Smooth muscle cell (in vitro differentiated cells): Measurements from ENCODE around the gene MTRFR. TPM values are rescaled to one million over a fixed set of nuclear protein-coding genes. Genes with fewer than 3 reads are reported as not detected.
A peak's percentile ranks its signal among the peaks of the same experiment; 100 is the strongest.
"Not testable (repeated sequence)": the region's sequence is repeated elsewhere in the genome, so short reads cannot be mapped to it uniquely, and the experiment has no call there.

ENCODE experiments used
- DNase-seq: peaks from one replicate; lab custom pipeline; 2025; ENCODE audit not compliant: unreplicated experiment; lab: John Stamatoyannopoulos, UW
- H2AFZ ChIP-seq: fragments of 200-600 bp; sonication (generic); 2 replicates; pipeline ENCODE4 v1.6.0; 2016; ENCODE audit warnings: antibody characterized with exemption, low read depth, mild to moderate bottlenecking
- H3F3A ChIP-seq: fragments of 200-600 bp; sonication (generic); 2 replicates; pipeline ENCODE4 v1.6.0; 2017; ENCODE audit warnings: antibody characterized with exemption, low read depth
- H3K27ac ChIP-seq: fragments of 200-600 bp; sonication (generic); 2 replicates; pipeline ENCODE4 v1.5.1; 2016; ENCODE audit warnings: low read depth, mild to moderate bottlenecking
- H3K27me3 ChIP-seq: fragments of 200-600 bp; sonication (generic); 2 replicates; pipeline ENCODE4 v1.6.1; 2016; ENCODE audit warnings: low read depth, mild to moderate bottlenecking
- H3K36me3 ChIP-seq: fragments of 200-600 bp; sonication (generic); 2 replicates; pipeline ENCODE4 v1.5.1; 2016; ENCODE audit warnings: low read depth
- H3K4me1 ChIP-seq: fragments of 200-600 bp; sonication (generic); 2 replicates; pipeline ENCODE4 v1.5.1; 2016; ENCODE audit warnings: low read depth
- H3K4me2 ChIP-seq: fragments of 200-600 bp; sonication (generic); 2 replicates; pipeline ENCODE4 v1.6.0; 2016; ENCODE audit warnings: mild to moderate bottlenecking
- H3K4me3 ChIP-seq: fragments of 200-600 bp; sonication (generic); 2 replicates; pipeline ENCODE4 v1.5.1; 2016; ENCODE audit warnings: mild to moderate bottlenecking
- H3K79me2 ChIP-seq: fragments of 200-600 bp; sonication (generic); 2 replicates; pipeline ENCODE4 v1.6.0; 2016; ENCODE audit warnings: low read depth, mild to moderate bottlenecking
- H3K9ac ChIP-seq: fragments of 200-600 bp; sonication (generic); 2 replicates; pipeline ENCODE4 v1.6.0; 2016; ENCODE audit warnings: low read depth
- H3K9me3 ChIP-seq: fragments of 200-600 bp; sonication (generic); replicated peaks from 2 replicates; pipeline ENCODE4 v1.5.1; 2016; ENCODE audit warnings: low read depth
- H4K20me1 ChIP-seq: fragments of 200-600 bp; sonication (generic); 2 replicates; pipeline ENCODE4 v1.6.0; 2016; ENCODE audit warnings: low read depth
- WGBS: methylation state at CpG from one replicate; pipeline ENCODE4 v1.1.7; 2016; ENCODE audit warnings: low lambda C conversion rate; 5-methylcytosine and 5-hydroxymethylcytosine counted together
- polyA plus RNA-seq: library from polyadenylated mRNA; unstranded; fragments of >200 nt; fragmentation: Nextera tagmentation; extraction: Ambion mirVana; gene quantifications from 2 replicates; pipeline ENCODE4 v1.2.1, GENCODE V29; 2016
- total RNA-seq: library from RNA; depleted of rRNA; stranded (reverse); fragments of >200 nt; gene quantifications from 2 replicates; pipeline ENCODE4 v1.2.3, GENCODE V29; 2014
- TF ChIP-seq, protein P1 (sequence below): fragments of 200-600 bp; sonication (generic); IDR thresholded peaks from 2 replicates; pipeline ENCODE4 v1.5.1; 2017; ENCODE audit warnings: borderline replicate concordance, mild to moderate bottlenecking, antibody characterized with exemption; ENCODE audit not compliant: insufficient read depth, poor library complexity, severe bottlenecking

Gene MTRFR
- total and polyA plus RNA-seq, 2 experiments from 2014 or later: 9.8 to 14.5 TPM

DNA sequence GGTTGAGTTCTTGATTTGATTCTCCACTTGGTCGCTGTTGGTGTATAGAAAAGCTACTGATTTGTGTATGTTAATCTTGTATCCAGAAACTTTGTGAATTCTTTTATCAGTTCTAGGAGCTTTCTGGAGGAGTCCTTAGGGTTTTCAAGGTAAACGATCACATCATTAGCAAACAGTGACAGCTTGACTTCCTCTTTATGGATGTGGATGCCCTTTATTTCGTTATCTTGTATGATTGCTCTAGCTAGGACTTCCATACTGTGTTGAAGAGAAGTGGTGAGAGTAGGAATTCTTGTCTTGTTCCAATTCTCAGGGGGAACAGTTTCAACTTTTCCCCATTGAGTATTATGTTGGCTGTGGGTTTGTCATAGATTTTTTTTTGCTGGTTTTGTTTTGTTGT, 12.4 kb downstream of the MTRFR start:
- peaks cover 4% of the 10 kb centered on the region for H3F3A ChIP-seq
- peaks cover 68% of the 10 kb centered on the region for H3K79me2 ChIP-seq
- no peak overlapping the region for H3K4me2 ChIP-seq
- no peak overlapping the region for H3K4me3 ChIP-seq
- no peaks in the 10 kb centered on the region for H3K9me3 ChIP-seq
- 94% methylated on average over 3 of the region's 3 CpGs for WGBS
- H3K4me1 ChIP-seq: no peaks in the 10 kb centered on the region
- H3K27ac ChIP-seq: no peak overlapping the region
- H2AFZ ChIP-seq: no peak overlapping the region
- H4K20me1 ChIP-seq: peaks cover 13% of the 10 kb centered on the region
- TF ChIP-seq, protein P1, sequence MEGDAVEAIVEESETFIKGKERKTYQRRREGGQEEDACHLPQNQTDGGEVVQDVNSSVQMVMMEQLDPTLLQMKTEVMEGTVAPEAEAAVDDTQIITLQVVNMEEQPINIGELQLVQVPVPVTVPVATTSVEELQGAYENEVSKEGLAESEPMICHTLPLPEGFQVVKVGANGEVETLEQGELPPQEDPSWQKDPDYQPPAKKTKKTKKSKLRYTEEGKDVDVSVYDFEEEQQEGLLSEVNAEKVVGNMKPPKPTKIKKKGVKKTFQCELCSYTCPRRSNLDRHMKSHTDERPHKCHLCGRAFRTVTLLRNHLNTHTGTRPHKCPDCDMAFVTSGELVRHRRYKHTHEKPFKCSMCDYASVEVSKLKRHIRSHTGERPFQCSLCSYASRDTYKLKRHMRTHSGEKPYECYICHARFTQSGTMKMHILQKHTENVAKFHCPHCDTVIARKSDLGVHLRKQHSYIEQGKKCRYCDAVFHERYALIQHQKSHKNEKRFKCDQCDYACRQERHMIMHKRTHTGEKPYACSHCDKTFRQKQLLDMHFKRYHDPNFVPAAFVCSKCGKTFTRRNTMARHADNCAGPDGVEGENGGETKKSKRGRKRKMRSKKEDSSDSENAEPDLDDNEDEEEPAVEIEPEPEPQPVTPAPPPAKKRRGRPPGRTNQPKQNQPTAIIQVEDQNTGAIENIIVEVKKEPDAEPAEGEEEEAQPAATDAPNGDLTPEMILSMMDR: no peak
- H3K9ac ChIP-seq: no peak overlapping the region
- DNase-seq: no peak
- H3K36me3 ChIP-seq: no peaks in the 10 kb centered on the region
- H3K27me3 ChIP-seq: no peaks in the 10 kb centered on the region

DNA sequence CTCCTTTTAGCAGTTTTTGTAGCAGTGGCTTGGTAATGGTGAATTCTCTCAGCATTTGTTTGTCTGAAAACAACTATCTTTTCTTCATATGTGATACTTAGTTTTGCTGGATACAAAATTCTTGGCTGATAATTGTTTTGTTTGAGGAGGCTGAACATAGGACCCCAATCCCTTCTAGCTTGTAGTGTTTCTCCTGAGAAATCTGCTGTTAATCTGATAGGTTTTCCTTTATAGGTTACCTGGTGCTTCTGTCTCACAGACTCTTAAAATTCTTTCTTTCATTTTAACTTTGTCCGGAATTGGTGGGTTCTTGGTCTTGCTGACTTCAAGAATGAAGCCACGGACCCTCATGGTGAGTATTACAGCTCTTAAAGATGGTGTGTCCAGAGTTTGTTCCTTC, 14.9 kb downstream of the MTRFR start:
- 97% methylated on average over 2 of the region's 2 CpGs for WGBS
- H3K4me1 ChIP-seq, H3F3A ChIP-seq, H3K27me3 ChIP-seq, DNase-seq, H3K9ac ChIP-seq, H3K27ac ChIP-seq, H2AFZ ChIP-seq, H3K4me2 ChIP-seq, H3K4me3 ChIP-seq, H3K36me3 ChIP-seq, H3K9me3 ChIP-seq: not testable (repeated sequence)
- peaks cover 70% of the 10 kb centered on the region for H3K79me2 ChIP-seq
- H4K20me1 ChIP-seq: peaks cover 17% of the 10 kb centered on the region

DNA sequence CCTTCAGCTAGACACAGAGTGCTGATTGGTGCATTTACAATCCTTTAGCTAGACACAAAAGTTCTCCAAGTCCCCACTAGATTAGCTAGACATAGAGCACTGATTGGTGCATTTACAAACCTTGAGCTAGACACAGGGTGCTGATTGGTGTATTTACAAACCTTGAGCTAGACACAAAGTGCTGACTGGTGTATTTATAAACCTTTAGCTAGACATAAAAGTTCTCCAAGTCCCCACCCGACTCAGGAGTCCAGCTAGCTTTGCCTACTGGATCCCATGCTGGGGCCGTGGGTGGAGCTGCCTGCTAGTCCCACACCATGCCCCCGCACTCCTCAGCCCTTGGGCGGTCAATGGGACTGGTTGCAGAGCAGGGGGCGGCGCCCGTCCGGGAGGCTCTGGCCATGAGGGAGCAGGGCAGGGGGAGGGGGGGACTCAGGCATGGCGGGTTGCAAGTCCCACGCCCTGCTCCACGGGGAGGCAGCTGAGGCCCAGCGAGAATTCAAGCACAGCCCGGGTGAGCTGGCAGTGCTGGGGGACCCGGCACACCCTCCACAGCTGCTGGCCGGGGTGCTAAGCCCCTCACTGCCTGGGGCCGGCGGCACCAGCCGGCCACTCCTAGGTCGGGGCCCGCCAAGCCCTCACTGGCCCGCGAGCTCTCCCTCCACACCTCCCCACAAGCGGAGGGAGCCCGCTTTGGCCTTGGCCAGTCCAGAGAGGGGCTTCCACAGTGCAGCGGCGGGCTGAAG, 15.9 kb downstream of the MTRFR start:
- H3K27me3 ChIP-seq, H3K9ac ChIP-seq, H3K9me3 ChIP-seq, DNase-seq, H3K36me3 ChIP-seq, H3K27ac ChIP-seq, H3K4me2 ChIP-seq, H3F3A ChIP-seq, H2AFZ ChIP-seq, H3K4me3 ChIP-seq, H3K4me1 ChIP-seq: not testable (repeated sequence)
- peaks cover 24% of the 10 kb centered on the region for H4K20me1 ChIP-seq
- WGBS: 98% methylated on average over 18 of the region's 26 CpGs
- peaks cover 67% of the 10 kb centered on the region for H3K79me2 ChIP-seq

DNA sequence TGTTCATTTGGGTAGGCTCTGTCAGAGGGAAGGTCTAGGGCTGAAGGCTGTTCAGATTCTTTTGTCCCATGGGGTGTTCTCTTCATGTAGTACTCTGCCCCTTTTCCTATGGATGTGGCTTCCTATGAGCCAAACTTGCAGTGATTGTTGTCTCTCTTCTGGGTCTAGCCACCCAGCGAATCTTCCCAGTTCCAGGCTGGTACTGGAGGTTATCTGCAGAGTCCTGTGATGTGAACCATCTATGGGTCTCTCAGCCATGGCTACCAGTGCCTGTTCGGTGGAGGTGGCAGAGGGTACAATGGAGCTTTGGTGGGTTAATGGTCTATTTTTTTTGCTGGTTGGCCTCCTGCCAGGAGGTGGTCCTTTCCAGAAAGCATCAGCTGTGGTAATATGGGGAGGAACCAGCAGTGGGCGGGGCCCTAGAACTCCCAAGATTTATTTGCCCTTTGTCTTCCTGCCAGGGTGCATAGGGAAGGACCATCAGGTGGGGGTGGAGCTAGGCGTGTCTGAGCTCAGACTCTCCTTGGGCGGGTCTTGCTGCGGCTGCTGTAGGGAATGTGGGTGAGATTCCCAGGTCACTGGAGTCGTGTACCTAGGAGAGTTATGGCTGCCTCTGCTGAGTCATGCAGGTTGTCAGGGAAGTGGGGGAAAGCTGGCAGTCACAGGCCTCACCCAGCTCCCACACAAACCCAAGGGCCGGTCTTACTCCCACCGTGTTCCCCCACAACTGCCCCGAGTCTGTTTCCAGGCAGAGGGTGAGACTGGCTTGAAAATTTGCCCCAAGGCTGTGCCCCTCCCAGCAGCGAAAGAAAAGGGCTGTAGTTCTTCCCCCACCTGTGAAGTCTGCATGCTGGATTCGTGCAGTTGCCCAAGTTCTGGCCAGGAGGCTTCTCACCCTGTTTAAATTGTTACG, 17.5 kb downstream of the MTRFR start:
- Histone ChIP-seq H3K4me1 (no peaks in the 10 kb centered on the region), H3K4me3 (no peak overlapping the region), H3K27me3 (no peaks in the 10 kb centered on the region), H3K9me3 (no peaks in the 10 kb centered on the region), H3K36me3 (no peaks in the 10 kb centered on the region), H3K4me2 (no peak overlapping the region), H2AFZ (no peak overlapping the region), H3K79me2 (peaks cover 55% of the 10 kb centered on the region), H3F3A (peaks cover 4% of the 10 kb centered on the region), H4K20me1 (peaks cover 16% of the 10 kb centered on the region), H3K27ac (peak overlapping the region; percentile 73), H3K9ac (peak overlapping the region; percentile 39)
- 63% methylated on average over 13 of the region's 13 CpGs for WGBS
- TF ChIP-seq, protein P1: no peak
- DNase-seq: no peak
